Endothelial cell of umbilical vein (primary cell): ENCODE data around the gene C17orf100. TPM values are rescaled to one million over a fixed set of nuclear protein-coding genes. Genes with fewer than 3 reads are reported as not detected.

Experiments used
- BruUV-seq: library from RNA; stranded (reverse); fragments of 400-500 nt; replicated peaks from 2 replicates; lab custom pipeline; 2021; lab: Mats Ljungman, UMichigan
- CTCF ChIA-PET: fragments of 300-600, 350-600 bp; sonication (Branson Sonifier 250); formaldehyde crosslinking; loops from one replicate; lab custom pipeline; 2021; ENCODE audit warnings: antibody characterized with exemption, inconsistent platforms; lab: Charles Lee
- POLR2A ChIA-PET: fragments of 300-600, 350-600 bp; sonication (Branson Sonifier 250); formaldehyde crosslinking; loops from one replicate; lab custom pipeline; 2021; ENCODE audit warnings: antibody characterized with exemption, inconsistent platforms; lab: Charles Lee
- DNase-seq: peaks from one replicate; pipeline ENCODE4 v3.0.0-alpha.2; 2011; ENCODE audit warnings: low read depth, low spot score
- FAIRE-seq: peaks from 2 replicates; lab custom pipeline; 2011; peaks lifted over from hg19 to GRCh38; lab: Jason Lieb, UNC
- H2AFZ ChIP-seq: 2 replicates; pipeline ENCODE4 v1.6.0; 2012; ENCODE audit warnings: low read depth, low read length, control low read depth, inconsistent platforms
- H3K27ac ChIP-seq: 2 replicates; pipeline ENCODE4 v1.5.1; 2011; ENCODE audit warnings: low read depth, mild to moderate bottlenecking, control low read depth, low read length, moderate library complexity; ENCODE audit not compliant: insufficient read depth
- H3K27me3 ChIP-seq, 2 experiments: 2 replicates each; pipeline versions ENCODE4 v1.6.0 to v1.6.1; 2011; ENCODE audit warnings: low read length in 2 of 2, mixed read lengths in 1 of 2; ENCODE audit not compliant: control insufficient read depth in 2 of 2, insufficient read depth in 2 of 2
- H3K36me3 ChIP-seq, 2 experiments: 2 replicates in 1 of 2; 3 replicates in 1 of 2; pipeline ENCODE4 v1.5.1; 2011; ENCODE audit warnings: low read length in 2 of 2, mild to moderate bottlenecking in 1 of 2, moderate library complexity in 1 of 2; ENCODE audit not compliant: control insufficient read depth in 2 of 2, insufficient read depth in 2 of 2; ENCODE audit errors: extremely low read depth in 1 of 2
- H3K4me1 ChIP-seq: 3 replicates; pipeline ENCODE4 v1.5.1; 2011; ENCODE audit warnings: mild to moderate bottlenecking, low read length; ENCODE audit not compliant: control insufficient read depth, insufficient read depth; ENCODE audit errors: extremely low read depth
- H3K4me2 ChIP-seq: 2 replicates; pipeline ENCODE4 v1.6.1; 2011; ENCODE audit warnings: low read length, control low read depth, mixed read lengths; ENCODE audit not compliant: insufficient read depth
- H3K4me3 ChIP-seq, 3 experiments: fragments of 200-600 bp in 1 of 3; sonication (generic), shearing (Covaris generic) in 1 of 3; replicated peaks in 1 of 3; 2 replicates each; pipeline ENCODE4 v1.5.1; 2011 to 2016; ENCODE audit warnings: control low read depth in 3 of 3, low read length in 3 of 3, mild to moderate bottlenecking in 2 of 3, inconsistent platforms in 1 of 3, low read depth in 1 of 3, moderate library complexity in 1 of 3; ENCODE audit not compliant: insufficient read depth in 1 of 3
- H3K79me2 ChIP-seq: 2 replicates; pipeline ENCODE4 v1.6.0; 2012; ENCODE audit warnings: low read length, inconsistent platforms; ENCODE audit not compliant: control insufficient read depth, insufficient read depth
- H3K9ac ChIP-seq: replicated peaks from 2 replicates; pipeline ENCODE3; 2011; ENCODE audit warnings: low read length, control low read depth; ENCODE audit not compliant: insufficient read depth; ENCODE audit errors: extremely low read depth
- H3K9me1 ChIP-seq: replicated peaks from 3 replicates; pipeline ENCODE4 v1.6.0; 2011; ENCODE audit warnings: mild to moderate bottlenecking, low read length; ENCODE audit not compliant: control insufficient read depth, insufficient read depth; ENCODE audit errors: extremely low read depth
- H3K9me3 ChIP-seq: replicated peaks from 2 replicates; pipeline ENCODE4 v1.5.1; 2012; ENCODE audit warnings: low read length, inconsistent platforms; ENCODE audit not compliant: control insufficient read depth, insufficient read depth
- H4K20me1 ChIP-seq: replicated peaks from 2 replicates; pipeline ENCODE3; 2011; ENCODE audit warnings: mild to moderate bottlenecking, low read length; ENCODE audit not compliant: control insufficient read depth, insufficient read depth; ENCODE audit errors: extremely low read depth
- CTCF ChIP-seq, 2 donors: IDR thresholded peaks; 1 replicate in 1 of 2; 2 replicates in 1 of 2; pipeline ENCODE4 v1.5.1; 2011; ENCODE audit warnings: low read length in 2 of 2, mild to moderate bottlenecking in 2 of 2, moderate library complexity in 2 of 2, control low read depth in 1 of 2, inconsistent platforms in 1 of 2, low read depth in 1 of 2; ENCODE audit not compliant: insufficient read depth in 1 of 2; ENCODE audit errors: extremely low read depth in 1 of 2
- FOS ChIP-seq: IDR thresholded peaks from 2 replicates; pipeline ENCODE4 v1.6.1; 2011; ENCODE audit warnings: mild to moderate bottlenecking, low read length, moderate library complexity, borderline replicate concordance; ENCODE audit not compliant: insufficient read depth
- JUN ChIP-seq: IDR thresholded peaks from 2 replicates; pipeline ENCODE4 v1.6.1; 2011; ENCODE audit warnings: borderline replicate concordance, low read depth; ENCODE audit not compliant: insufficient read length, insufficient read depth
- MAX ChIP-seq: IDR thresholded peaks from 2 replicates; pipeline ENCODE4 v1.6.1; 2011; ENCODE audit not compliant: insufficient read depth, insufficient read length
- POLR2AphosphoS5 ChIP-seq: IDR thresholded peaks from 2 replicates; pipeline ENCODE4 v1.6.1; 2012; ENCODE audit warnings: low read depth, mild to moderate bottlenecking, control low read depth, low read length, moderate library complexity; ENCODE audit not compliant: insufficient read depth
- dilution Hi-C: fragments of 300-500 bp; cut with MboI; formaldehyde crosslinking; loops from one replicate; pipeline ENCODE4 v1.15.0; 2019; ENCODE audit warnings: low sequenced_read_pairs; ENCODE audit not compliant: extremely low pct_ligation_motif_present
- intact Hi-C: fragments of 100-400 bp; cut with micrococcal nuclease; formaldehyde crosslinking; loops from one replicate; pipeline ENCODE4 v1.10.0; 2022
- polyA plus RNA-seq, 4 experiments: library from polyadenylated mRNA; depleted of rRNA in 3 of 4; stranded (reverse) in 3 of 4; unstranded in 1 of 4; fragments of >200 nt; gene quantifications; 2 replicates each; pipeline versions ENCODE4 v1.2.1 to v1.2.3, GENCODE V29; 2011 to 2012; ENCODE audit warnings: missing spikeins in 1 of 4
- total RNA-seq: library from RNA; stranded (reverse); gene quantifications from 2 replicates; pipeline ENCODE4 v1.2.3, GENCODE V29; 2021

Gene C17orf100
- total and polyA plus RNA-seq, 2 donors (not counting 3 experiments of a cell fraction or from before 2014, with no cell fraction given) = 0.99 to 1.4 TPM

- ChIA-PET CTCF (interaction anchor here (0.7 to 1.3 kb wide), 5 partner anchors 10 to 1188 kb away, joined by 3 to 4 read pairs (median 3); partner anchors contain the start of genes C1QBP and KIAA0753), POLR2A (no interaction called here)
- Histone ChIP-seq H3K4me3 (no peak overlapping the region), H4K20me1 (peaks cover 5% of the 10 kb centered on the region), H3K27ac (no peak overlapping the region), H3K27me3 (no peaks in the 10 kb centered on the region), H3K4me2 (peak overlapping the region; percentile 44), H2AFZ (no peak overlapping the region), H3K36me3 (peaks cover 8 to 10% of the 10 kb centered on the region in 2 experiments), H3K9ac (no peak overlapping the region), H3K79me2 (peaks cover 6% of the 10 kb centered on the region), H3K4me1 (peaks cover 12% of the 10 kb centered on the region), H3K9me1 (no peaks in the 10 kb centered on the region), H3K9me3 (no peaks in the 10 kb centered on the region)
- DNase-seq (no peak), FAIRE-seq (no peak)
- TF ChIP-seq CTCF (IDR thresholded peaks at IDR 0.05; ENCODE audit: extremely low read depth in 1 of 2, insufficient read depth in 1 of 2, low read depth in 1 of 2, low read length in 2 of 2) (no peak), MAX (no peak), FOS (no peak), POLR2AphosphoS5 (no peak)
- dilution Hi-C loops = no loop called here
- intact Hi-C loops = no loop called here
- BruUV-seq = no TSS peak
These were observed 24.9 kb upstream of the C17orf100 start for GRCh38 chr17:6626616-6627015.

GRCh38 chr17:6627019-6627418 is 24.5 kb upstream of the C17orf100 start:
- H3K9me1 ChIP-seq = no peaks in the 10 kb centered on the region

More at GRCh38 chr17:6627019-6627418, 24.5 kb upstream of the C17orf100 start:
- peak; percentile 69 for FAIRE-seq
- BruUV-seq = no TSS peak
- dilution Hi-C loops = no loop called here
- H2AFZ ChIP-seq = no peak overlapping the region
- peaks cover 6% of the 10 kb centered on the region for H3K79me2 ChIP-seq
- H4K20me1 ChIP-seq = peaks cover 5% of the 10 kb centered on the region
- H3K9ac ChIP-seq = no peak overlapping the region
- no peak for TF ChIP-seq MAX
- peak; percentile 64 for TF ChIP-seq FOS
- TF ChIP-seq JUN = peak; percentile 45
- H3K4me2 ChIP-seq = peak overlapping the region; percentile 44
- peak; percentile 21 for DNase-seq
- no peak overlapping the region for H3K4me3 ChIP-seq
- H3K27ac ChIP-seq = no peak overlapping the region
- H3K4me1 ChIP-seq = peaks cover 12% of the 10 kb centered on the region
- CTCF ChIA-PET = interaction anchor here (0.7 to 1.3 kb wide), 5 partner anchors 10 to 1188 kb away, joined by 3 to 4 read pairs (median 3); partner anchors contain the start of genes C1QBP and KIAA0753
- no peaks in the 10 kb centered on the region for H3K9me3 ChIP-seq
- H3K36me3 ChIP-seq = peaks cover 8 to 10% of the 10 kb centered on the region in 2 experiments
- POLR2A ChIA-PET = no interaction called here
- H3K27me3 ChIP-seq = no peaks in the 10 kb centered on the region
- intact Hi-C loops = no loop called here
